T-helper 2 cell treated with Interferon-gamma antibody and Interleukin-4, amounts not matched to agents 100 ng/mL and 5 ng/mL, for 36 hours (primary cell): ENCODE results near the gene IGSF3. TPM values are rescaled to one million over a fixed set of nuclear protein-coding genes. Genes with fewer than 3 reads are reported as not detected.

Source experiments
- intact Hi-C: fragments of 100-400 bp; cut with micrococcal nuclease; formaldehyde crosslinking; loops from one replicate; pipeline ENCODE4 v1.15.1; 2023
- total RNA-seq: library from RNA; stranded (reverse); gene quantifications from 2 replicates; pipeline ENCODE4 v1.2.3, GENCODE V29; 2022

Gene IGSF3
- total RNA-seq, 1 donor from 2014 or later = 0.82 TPM

DNA sequence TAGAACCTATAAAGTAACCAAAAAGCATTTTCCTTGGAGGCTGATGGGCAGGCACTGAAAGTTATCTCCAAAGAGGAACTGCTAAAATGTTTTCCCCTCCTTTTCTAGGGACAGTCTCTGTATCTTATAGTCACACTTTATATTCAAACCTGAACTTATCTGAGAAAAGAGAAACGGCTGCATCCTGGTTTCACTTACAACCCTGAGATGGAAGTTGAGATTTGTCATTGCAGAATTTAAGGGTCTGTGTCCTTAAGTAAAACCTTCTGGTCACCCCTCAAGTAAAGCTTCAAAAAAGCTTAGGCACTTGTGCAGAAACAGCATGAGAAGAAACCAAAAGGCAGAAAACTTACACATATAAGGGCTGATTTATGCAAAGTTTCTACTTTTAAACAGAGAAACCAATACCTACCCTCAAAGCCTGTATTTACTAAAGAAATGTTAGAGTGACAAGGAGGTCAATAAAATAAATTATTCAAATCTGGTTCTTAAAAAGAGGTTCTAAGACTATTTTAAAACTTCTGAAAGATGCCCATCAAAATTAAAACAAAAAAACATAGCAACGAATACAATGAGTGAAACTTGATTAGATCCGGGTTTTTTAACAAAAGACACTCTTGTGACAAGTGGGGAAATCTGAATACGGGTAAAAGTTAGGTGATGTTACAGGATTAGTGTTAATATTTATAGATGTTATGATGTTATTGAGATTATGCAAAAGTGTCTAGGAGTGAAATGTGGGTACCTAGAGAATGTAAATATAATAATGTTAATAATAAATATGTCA is 106.6 kb downstream of the IGSF3 start:
- intact Hi-C loops = no loop called here

GRCh38 chr1:116559304-116559761 is 108.2 kb downstream of the IGSF3 start:
- intact Hi-C loops = loop anchor here (5.0 kb wide), 1 partner anchor 42 kb away; no protein-coding TSS in a partner anchor

DNA sequence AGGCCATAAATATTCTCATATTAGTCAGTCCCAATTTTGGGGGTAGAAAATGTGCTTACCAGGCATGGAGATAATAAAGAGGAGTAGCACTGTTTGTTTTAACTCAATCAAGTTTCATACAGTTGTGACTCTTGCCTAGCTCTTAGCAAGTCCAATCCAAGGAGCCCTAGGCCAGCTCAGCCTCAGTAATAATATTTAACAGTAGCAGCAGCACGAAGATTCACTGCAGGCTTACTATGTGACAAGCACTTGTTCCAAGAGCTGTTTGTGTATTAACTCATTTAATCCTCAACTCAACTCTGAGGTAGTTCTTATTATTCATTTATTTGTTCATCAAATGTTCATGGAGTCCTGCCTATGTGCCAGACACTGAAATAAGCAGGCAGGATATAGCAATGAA is 109.0 kb downstream of the IGSF3 start:
- intact Hi-C loops = loop anchor here (5.0 kb wide), 1 partner anchor 41 kb away; no protein-coding TSS in a partner anchor

DNA sequence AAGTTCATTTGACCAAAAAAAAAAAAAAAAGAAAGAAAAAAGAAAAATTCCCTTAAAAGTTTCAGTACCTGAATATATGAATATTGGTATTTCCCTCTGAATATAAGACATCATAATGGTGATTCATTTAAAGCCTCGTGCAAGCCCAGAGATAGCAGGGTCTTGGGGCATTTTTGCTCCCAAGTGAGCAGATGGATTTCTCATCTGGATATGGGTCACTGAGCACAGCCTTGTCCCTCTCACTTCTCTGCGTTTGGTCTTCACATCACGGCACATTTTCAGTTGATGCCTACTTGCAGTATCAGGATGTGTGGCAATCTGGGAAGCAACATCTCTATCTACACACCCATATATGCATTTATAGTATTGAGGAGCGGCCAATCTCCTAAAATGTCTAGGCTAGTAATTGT is 109.4 kb downstream of the IGSF3 start:
- intact Hi-C loops = loop anchor here (5.0 kb wide), 1 partner anchor 41 kb away; no protein-coding TSS in a partner anchor

GRCh38 chr1:116557323-116557878 is 110.1 kb downstream of the IGSF3 start:
- intact Hi-C loops = loop anchor here (5.0 kb wide), 1 partner anchor 40 kb away; no protein-coding TSS in a partner anchor

- intact Hi-C loops = loop anchor here (5.0 kb wide), 1 partner anchor 39 kb away; no protein-coding TSS in a partner anchor
Measured at GRCh38 chr1:116556289-116557006, 111.1 kb downstream of the IGSF3 start.

- intact Hi-C loops = loop anchor here (5.0 kb wide), 1 partner anchor 38 kb away; no protein-coding TSS in a partner anchor
Measured at GRCh38 chr1:116554924-116555323, 112.6 kb downstream of the IGSF3 start.

DNA sequence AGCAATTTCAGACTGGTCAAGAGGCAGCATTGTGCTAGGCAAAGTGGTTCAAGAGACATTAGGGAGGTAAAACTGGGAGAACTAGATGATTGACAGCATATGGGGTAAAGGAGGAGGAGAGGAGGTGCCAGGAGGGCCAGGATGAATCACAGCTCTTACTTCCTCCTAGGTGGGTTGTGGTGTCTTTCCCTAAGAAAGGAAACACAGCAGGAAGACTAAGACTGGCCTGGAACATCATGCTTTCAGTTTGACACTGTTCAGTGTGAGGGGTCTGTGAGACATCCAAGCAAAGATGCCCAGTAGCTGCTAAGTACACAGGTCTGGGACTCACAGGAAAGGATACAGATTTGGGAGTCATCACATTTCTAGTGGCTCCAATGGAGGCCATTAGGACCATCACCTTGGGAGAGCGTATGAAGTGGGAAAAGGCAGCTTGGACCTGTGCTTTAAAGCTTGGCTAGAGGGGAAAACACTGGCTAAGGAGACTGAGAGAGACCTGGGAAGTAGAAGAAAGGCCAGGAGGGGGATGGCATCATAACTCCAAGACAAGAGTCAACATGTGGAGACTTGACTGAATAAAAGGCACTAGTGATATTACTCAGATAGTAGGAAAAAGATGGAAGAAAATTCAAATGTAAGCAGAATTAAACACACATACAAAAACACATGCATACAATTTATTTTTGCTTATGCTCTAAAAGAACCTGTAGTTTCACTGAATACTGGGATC is 114.0 kb downstream of the IGSF3 start:
- intact Hi-C loops = no loop called here

DNA sequence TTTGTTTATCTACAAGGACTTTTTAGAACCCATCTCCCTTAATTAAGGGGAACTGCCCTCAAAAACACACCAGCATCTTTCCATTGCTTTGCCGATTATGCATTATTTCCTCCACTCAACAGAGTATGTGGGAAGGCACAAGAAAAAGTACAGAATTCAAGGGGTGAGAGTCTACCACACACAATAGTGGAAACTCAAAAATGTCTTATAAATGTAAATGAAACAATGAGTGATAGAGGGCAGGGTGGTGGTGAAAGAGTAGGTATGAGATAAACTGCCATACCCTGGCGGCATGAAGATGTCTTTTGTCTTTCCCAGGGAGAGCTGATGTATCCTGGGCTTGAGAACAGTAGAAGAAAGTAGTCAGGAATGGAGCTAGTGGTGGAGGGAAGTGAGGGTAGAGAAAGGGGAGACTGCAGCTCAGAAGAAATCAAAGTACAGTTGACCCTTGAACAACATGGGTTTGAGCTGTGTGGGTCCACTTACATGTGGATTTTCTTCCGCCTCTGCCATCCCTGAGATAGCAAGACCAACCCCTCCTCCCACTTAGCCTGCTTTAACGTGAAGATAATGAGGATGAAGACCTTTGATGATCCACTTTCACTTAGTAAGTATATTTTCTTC is 121.1 kb downstream of the IGSF3 start:
- intact Hi-C loops = no loop called here

DNA sequence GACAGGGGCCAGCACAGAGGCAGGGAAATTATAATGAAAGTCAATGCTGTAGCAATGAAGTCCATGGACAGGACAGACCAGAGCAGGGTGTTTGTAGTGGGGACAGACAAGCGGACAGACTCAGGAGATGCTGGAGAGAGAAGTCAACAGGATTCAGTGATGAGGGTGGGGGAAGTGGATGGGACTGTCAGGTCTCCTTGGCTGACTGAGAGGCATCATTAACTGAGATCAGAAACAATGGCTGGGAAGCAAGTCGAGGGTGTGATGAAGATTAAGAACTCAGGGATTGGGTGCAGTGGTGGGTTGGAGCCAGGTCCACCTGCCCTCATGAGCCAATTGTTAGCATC is 122.2 kb downstream of the IGSF3 start:
- intact Hi-C loops = no loop called here

DNA sequence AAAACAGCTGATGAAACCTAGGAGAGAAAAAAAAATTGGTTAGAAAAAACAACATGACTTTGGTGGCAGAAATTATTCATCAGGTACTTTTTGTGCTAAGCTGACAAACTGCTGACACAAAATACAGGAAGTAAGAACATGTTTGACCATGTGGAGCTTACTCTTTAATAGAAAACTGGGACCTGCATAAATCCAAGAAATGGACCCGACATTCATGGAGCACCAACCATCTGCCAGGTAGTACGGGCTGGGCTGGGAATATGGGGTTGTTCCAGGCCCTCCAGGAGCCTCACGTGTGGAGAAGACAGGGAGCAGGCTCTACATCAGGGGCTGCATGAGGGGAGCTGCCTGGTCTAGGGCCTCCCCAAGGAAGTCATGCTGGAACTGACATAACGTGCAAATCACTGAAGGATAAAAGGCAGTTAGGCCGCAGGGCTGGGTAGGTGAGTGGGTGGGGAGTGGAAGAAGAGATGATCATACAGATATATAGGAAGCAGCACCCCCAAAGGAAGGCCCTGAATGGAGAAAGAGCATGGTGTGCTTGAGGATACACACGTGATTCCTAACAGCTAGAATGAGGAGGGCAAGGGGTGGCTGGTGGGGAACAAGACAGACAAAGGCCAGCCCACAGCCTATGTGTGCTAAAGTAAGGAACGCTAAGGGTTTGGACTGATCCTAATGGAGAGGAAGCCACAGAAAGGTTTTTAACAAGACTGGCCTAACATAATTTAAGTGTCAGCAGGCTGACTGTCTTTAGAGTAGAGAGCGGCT is 122.8 kb downstream of the IGSF3 start:
- intact Hi-C loops = no loop called here

GRCh38 chr1:116540088-116540487 is 127.4 kb downstream of the IGSF3 start:
- intact Hi-C loops = no loop called here

DNA sequence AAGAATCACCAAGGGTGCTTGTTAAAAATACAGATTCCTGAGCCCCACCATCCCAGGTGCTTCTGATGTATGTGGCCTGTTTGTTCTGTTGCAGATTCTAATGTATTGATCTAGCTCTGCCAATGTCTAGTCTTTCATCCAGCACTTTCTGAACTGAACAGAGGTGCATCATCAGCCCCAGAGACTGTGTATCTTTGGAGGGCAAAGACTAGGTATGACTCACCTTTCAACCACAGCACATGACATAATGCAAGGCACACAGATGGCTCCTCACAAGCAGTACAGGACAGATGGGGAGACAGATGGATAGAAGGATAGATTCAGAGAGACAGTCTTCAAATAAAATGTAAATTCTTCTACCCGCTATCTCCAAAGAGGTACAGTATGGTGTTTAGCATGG is 129.0 kb downstream of the IGSF3 start:
- intact Hi-C loops = loop anchor here (1.0 kb wide), 1 partner anchor 34 kb away; no protein-coding TSS in a partner anchor

DNA sequence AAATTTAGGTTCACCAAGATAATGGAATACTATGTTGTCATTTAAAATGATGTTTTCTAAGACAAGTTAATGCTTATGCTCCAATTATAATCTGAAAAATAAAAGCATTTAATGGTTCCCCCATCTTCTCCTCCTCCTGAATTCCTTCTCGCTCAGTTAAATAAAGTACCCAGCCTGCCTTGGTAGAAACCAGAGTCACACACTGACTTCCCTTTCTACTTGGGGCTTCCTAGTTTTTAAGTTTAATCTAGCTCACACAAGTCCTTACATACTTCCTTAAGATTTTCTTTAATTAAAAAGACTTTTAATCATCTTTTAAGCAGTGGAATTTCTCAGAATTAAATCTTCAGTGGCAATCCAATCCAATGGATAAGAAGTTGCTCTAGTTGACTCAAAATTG is 129.6 kb downstream of the IGSF3 start:
- intact Hi-C loops = loop anchor here (1.0 kb wide), 1 partner anchor 34 kb away; no protein-coding TSS in a partner anchor

GRCh38 chr1:116537040-116537831 is 130.3 kb downstream of the IGSF3 start:
- intact Hi-C loops = no loop called here

DNA sequence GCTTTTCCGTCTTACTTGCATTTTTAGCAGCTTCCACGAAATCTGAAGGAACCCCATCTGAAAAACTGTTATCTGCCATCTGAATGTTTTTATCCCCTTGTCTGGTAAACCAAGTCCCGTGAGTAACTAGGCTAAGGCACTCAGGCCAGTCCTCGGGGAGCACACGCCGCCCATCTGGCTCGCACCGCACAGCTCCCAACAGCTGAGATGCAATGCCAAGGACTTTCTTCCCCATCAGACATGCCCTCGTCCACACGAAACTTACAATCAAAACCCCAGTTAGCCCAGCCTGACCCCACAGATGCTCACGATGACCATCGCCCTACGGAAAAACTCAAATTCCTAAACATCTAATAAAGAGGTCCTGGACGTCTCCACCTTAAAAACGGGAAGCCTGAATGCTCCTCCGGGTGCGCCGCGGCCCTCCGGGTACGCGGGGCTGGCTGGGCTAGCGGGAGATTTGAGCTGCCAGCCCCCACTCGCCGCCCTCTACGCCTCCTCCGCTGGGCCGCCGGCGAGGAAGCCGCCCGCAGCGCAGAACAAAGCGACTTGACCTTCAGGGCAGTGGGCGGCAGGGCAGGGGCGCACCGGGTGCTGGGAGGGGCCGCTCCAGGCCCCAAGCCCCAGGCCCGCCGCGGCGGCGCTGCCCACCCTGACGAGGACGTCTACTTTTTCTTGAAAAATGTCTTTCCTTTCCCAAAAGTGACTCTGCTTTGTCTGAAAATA is 133.4 kb downstream of the IGSF3 start:
- intact Hi-C loops = no loop called here

DNA sequence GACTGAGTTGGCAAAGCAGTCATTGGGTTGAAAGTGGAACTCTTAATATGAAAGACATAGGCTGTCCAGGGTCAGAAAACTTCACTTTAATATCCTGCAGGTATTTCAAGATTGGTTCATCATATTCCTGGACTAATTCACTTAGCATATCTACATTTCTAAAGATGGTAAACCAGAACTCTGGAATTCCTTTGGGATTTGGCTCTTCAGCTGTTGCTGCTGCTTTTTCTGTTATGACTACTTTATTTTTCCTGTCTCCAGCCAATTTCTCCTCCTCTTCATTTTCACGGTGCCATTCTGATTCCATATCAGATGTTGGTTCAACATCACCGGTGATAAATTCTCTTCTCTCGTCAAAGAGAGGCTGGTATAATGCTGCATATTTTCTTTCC is 134.1 kb downstream of the IGSF3 start:
- intact Hi-C loops = no loop called here

- intact Hi-C loops = no loop called here
Measured at GRCh38 chr1:116532671-116533428, 134.7 kb downstream of the IGSF3 start.
